ENCODE results near the gene STK17B. TPM values are rescaled to one million over a fixed set of nuclear protein-coding genes. Genes with fewer than 3 reads are reported as not detected.

Gene STK17B
- total RNA-seq, 2 experiments from 2014 or later: 237 to 250 TPM

DNA sequence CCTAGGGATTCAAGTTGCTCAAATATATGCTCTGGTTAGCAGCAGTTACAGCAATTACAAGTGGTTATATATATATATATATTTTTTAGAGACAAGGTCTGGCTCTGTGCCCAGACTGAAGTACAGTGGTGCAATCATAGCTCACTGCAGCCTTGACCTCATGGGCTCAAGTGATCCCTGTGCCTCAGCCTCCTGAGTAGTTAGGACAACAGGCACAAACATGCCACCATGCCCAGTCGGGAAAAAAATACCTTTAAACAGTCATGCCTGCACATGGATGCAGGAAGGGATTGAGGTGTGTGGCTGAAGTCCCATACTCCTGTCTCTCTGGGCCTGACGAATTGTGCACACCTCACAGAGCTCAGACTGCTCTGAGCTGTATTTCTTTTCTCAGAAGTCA, 83.2 kb downstream of the STK17B start:
- ATAC-seq (no peak), DNase-seq (no peak)
- Mint-ChIP-seq H3K27me3 (no peaks in the 10 kb centered on the region), H3K36me3 (ENCODE audit: low read depth) (peaks cover 1% of the 10 kb centered on the region), H3K4me1 (ENCODE audit: low read depth) (peaks cover 11% of the 10 kb centered on the region), H3K4me3 (no peak overlapping the region), H3K27ac (no peak overlapping the region), H3K9me3 (peaks cover 17% of the 10 kb centered on the region)
- POLR2A ChIA-PET: no interaction called here
- CTCF ChIA-PET: interaction anchor here (1.0 to 1.2 kb wide), 2 partner anchors 10 to 13 kb away, joined by 3 to 5 read pairs; no protein-coding TSS in a partner anchor
- TF ChIP-seq CTCF (IDR thresholded peaks at IDR 0.05): no peak
- intact Hi-C loops (cut with micrococcal nuclease): no loop called here

GRCh38 chr2:196086517-196087368, 84.6 kb downstream of the STK17B start:
- ChIA-PET POLR2A (interaction anchor here (1.0 kb wide), 1 partner anchor 57 kb away, joined by 3 read pairs; no protein-coding TSS in a partner anchor), CTCF (interaction anchor here (1.3 to 1.6 kb wide), 4 partner anchors 8 to 37 kb away, joined by 4 to 10 read pairs (median 4); partner anchors contain the start of gene DNAH7)
- H3K4me1 Mint-ChIP-seq (ENCODE audit: low read depth): peaks cover 11% of the 10 kb centered on the region
- intact Hi-C loops (cut with micrococcal nuclease): no loop called here
- peaks cover 30% of the 10 kb centered on the region for H3K9me3 Mint-ChIP-seq
- H3K36me3 Mint-ChIP-seq (ENCODE audit: low read depth): peaks cover 5% of the 10 kb centered on the region
- H3K27ac Mint-ChIP-seq: no peak overlapping the region
- ATAC-seq: no peak
- H3K27me3 Mint-ChIP-seq: no peaks in the 10 kb centered on the region
- TF ChIP-seq CTCF (IDR thresholded peaks at IDR 0.05): no peak
- no peak for DNase-seq
- no peak overlapping the region for H3K4me3 Mint-ChIP-seq

DNA sequence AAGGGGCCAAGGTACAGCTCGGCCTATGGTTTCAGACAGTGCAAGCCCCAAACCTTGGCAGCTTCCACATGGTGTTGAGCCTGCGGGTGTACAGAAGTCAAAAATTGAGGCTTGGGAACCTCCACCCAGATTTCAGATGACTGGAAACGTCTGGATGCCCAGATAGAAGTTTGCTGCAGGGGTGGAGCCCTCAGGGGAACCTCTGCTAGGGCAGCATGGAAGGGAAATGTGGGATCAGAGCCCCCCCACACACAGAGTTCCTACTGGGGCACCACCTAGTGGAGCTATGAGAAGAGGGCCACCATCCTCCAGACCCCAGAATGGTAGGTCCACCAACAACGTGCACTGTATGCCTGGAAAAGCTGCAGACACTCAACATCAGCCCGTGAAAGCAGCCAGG, 87.8 kb downstream of the STK17B start:
- ChIA-PET CTCF (interaction anchor here (0.7 to 1.7 kb wide), 2 partner anchors 24 to 371 kb away, joined by 3 read pairs; no protein-coding TSS in a partner anchor), POLR2A (no interaction called here)
- intact Hi-C loops (cut with micrococcal nuclease): no loop called here
- H3K36me3 Mint-ChIP-seq (ENCODE audit: low read depth): peaks cover 5% of the 10 kb centered on the region
- peaks cover 28% of the 10 kb centered on the region for H3K4me1 Mint-ChIP-seq (ENCODE audit: low read depth)
- no peak for TF ChIP-seq CTCF (IDR thresholded peaks at IDR 0.05)
- H3K27me3 Mint-ChIP-seq: no peaks in the 10 kb centered on the region
- peaks cover 22% of the 10 kb centered on the region for H3K9me3 Mint-ChIP-seq
- no peak overlapping the region for H3K4me3 Mint-ChIP-seq
- no peak for ATAC-seq
- no peak overlapping the region for H3K27ac Mint-ChIP-seq
- DNase-seq: no peak

Other genes starting within 250 kb of the STK17B start
- under 1 TPM; 0.07 TPM for gene DNAH7, start 102.7 kb downstream of the STK17B start, total RNA-seq

Data from activated CD8-positive, alpha-beta T cell treated with anti-CD3 and anti-CD28 coated beads for 36 hours (primary cell).